Progenitor cell of endocrine pancreas (in vitro differentiated cells): Measurements from ENCODE around the gene SLC9A9. TPM values are rescaled to one million over a fixed set of nuclear protein-coding genes. Genes with fewer than 3 reads are reported as not detected.

Experiments
- DNase-seq: peaks from one replicate; pipeline ENCODE4 v3.0.0; 2021; ENCODE audit warnings: low spot score; ENCODE audit not compliant: unreplicated experiment
- H3K27ac Mint-ChIP-seq: 2 replicates; pipeline ENCODE4 v1.8.0; 2021; ENCODE audit warnings: mild to moderate bottlenecking, moderate library complexity, mixed read lengths
- H3K27me3 Mint-ChIP-seq: 2 replicates; pipeline ENCODE4 v1.8.0; 2021; ENCODE audit warnings: mixed read lengths
- H3K36me3 Mint-ChIP-seq: 2 replicates; pipeline ENCODE4 v1.8.0; 2022; ENCODE audit warnings: mixed read lengths; ENCODE audit not compliant: insufficient read depth
- H3K4me1 Mint-ChIP-seq: 2 replicates; pipeline ENCODE4 v1.8.0; 2021; ENCODE audit warnings: low read depth, mixed read lengths
- H3K4me3 Mint-ChIP-seq: 2 replicates; pipeline ENCODE4 v1.8.0; 2021; ENCODE audit warnings: low read depth, mild to moderate bottlenecking, moderate library complexity, mixed read lengths
- H3K9me3 Mint-ChIP-seq: 2 replicates; pipeline ENCODE4 v1.8.0; 2021; ENCODE audit warnings: low read depth, mixed read lengths
- total RNA-seq: library from RNA; stranded (reverse); gene quantifications from 2 replicates; pipeline ENCODE4 v1.2.1, GENCODE V29; 2021
- TF ChIP-seq, protein P1 (sequence below): fragments of 200-600 bp; sonication (generic); IDR thresholded peaks from one replicate; pipeline ENCODE4 v1.5.0; 2021; ENCODE audit warnings: antibody characterized with exemption, mild to moderate bottlenecking; ENCODE audit not compliant: unreplicated experiment

The SLC9A9 gene
- total RNA-seq, 1 donor from 2014 or later = 0.17 TPM

DNA sequence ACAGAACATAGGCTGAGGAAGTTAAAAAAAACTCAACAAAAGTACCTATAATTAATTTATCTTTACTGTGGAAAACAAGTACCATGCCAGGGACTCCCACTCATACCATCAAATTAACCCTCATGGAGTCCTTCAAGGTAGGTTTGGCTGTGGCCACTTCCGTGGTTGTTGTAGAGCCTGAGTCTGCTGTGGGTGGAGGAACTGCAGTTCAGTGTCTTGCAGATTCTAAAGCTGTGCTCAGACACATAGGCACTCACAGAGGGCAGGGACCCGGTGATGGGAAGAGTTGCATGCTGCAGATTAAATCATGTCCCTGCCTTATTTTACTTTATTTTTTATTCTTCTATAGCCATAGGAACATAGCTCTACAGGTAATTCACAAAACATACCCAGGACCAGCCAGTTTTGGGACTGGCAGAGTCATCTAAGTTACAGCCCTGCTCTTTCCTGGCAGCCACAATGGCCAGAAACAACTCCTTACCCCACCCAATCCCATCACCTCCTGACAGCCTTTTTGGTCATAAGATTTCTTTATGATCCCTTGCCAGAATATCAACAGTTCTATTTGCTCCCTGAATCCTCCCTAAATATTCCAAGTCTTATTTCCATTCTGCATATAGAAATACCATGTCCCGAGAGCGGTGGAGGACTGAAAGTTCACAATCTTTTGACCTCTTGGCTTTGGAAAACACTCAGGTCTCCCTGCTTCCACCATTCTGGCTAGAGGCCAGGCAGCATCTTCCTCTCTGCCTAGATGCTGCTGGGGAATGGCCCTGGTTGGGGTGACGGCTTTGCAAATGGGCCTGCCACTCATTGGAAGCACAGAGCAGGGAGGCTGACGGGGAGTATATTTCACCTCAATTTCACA, 535.0 kb downstream of the SLC9A9 start:
- Mint-ChIP-seq H3K9me3 (no peaks in the 10 kb centered on the region), H3K27ac (no peak overlapping the region), H3K27me3 (peaks cover 12% of the 10 kb centered on the region), H3K4me3 (no peak overlapping the region), H3K4me1 (no peaks in the 10 kb centered on the region), H3K36me3 (no peaks in the 10 kb centered on the region)
- DNase-seq = no peak
- TF ChIP-seq, protein P1, sequence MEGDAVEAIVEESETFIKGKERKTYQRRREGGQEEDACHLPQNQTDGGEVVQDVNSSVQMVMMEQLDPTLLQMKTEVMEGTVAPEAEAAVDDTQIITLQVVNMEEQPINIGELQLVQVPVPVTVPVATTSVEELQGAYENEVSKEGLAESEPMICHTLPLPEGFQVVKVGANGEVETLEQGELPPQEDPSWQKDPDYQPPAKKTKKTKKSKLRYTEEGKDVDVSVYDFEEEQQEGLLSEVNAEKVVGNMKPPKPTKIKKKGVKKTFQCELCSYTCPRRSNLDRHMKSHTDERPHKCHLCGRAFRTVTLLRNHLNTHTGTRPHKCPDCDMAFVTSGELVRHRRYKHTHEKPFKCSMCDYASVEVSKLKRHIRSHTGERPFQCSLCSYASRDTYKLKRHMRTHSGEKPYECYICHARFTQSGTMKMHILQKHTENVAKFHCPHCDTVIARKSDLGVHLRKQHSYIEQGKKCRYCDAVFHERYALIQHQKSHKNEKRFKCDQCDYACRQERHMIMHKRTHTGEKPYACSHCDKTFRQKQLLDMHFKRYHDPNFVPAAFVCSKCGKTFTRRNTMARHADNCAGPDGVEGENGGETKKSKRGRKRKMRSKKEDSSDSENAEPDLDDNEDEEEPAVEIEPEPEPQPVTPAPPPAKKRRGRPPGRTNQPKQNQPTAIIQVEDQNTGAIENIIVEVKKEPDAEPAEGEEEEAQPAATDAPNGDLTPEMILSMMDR = no peak

DNA sequence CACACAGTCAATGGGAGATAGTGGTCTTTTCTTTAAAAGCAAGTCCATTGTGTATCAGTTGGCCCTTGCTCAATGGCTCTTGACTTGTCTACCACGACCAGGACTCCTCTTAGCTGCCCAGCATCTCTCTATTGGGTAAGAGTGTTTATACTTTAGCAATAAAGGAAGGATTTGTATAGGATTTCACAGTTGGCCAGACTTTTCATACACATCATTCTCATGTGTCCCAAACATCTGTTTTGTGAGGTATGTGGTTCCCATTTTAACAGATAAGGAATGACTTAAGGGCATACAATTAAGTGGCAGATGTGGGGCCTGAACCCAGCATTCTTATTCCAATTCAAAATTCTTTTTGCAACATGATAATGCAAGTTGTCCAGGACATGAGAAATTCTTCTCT, 537.2 kb downstream of the SLC9A9 start:
- no peak for DNase-seq
- peaks cover 9% of the 10 kb centered on the region for H3K27me3 Mint-ChIP-seq
- no peak overlapping the region for H3K4me3 Mint-ChIP-seq

GRCh38 chr3:143309705-143310104, 538.6 kb downstream of the SLC9A9 start:
- Mint-ChIP-seq H3K36me3 (no peaks in the 10 kb centered on the region), H3K4me1 (peaks cover 5% of the 10 kb centered on the region)
- DNase-seq = no peak

More for the DNA sequence above, 537.2 kb downstream of the SLC9A9 start:
- no peaks in the 10 kb centered on the region for H3K36me3 Mint-ChIP-seq
- peaks cover 5% of the 10 kb centered on the region for H3K4me1 Mint-ChIP-seq
- TF ChIP-seq, protein P1 = no peak
- no peak overlapping the region for H3K27ac Mint-ChIP-seq
- H3K9me3 Mint-ChIP-seq = no peaks in the 10 kb centered on the region

GRCh38 chr3:143307613-143308183, 540.6 kb downstream of the SLC9A9 start:
- Mint-ChIP-seq H3K36me3 (no peaks in the 10 kb centered on the region), H3K9me3 (no peaks in the 10 kb centered on the region), H3K4me3 (no peak overlapping the region), H3K27ac (no peak overlapping the region), H3K27me3 (peaks cover 6% of the 10 kb centered on the region), H3K4me1 (peaks cover 5% of the 10 kb centered on the region)
- no peak for DNase-seq
- TF ChIP-seq, protein P1 = no peak

More at GRCh38 chr3:143309705-143310104, 538.6 kb downstream of the SLC9A9 start:
- Mint-ChIP-seq H3K27ac (no peak overlapping the region), H3K4me3 (no peak overlapping the region), H3K9me3 (no peaks in the 10 kb centered on the region), H3K27me3 (no peaks in the 10 kb centered on the region)
- TF ChIP-seq, protein P1 = no peak

- no peak for DNase-seq
- no peak overlapping the region for H3K27ac Mint-ChIP-seq
- H3K27me3 Mint-ChIP-seq = peaks cover 12% of the 10 kb centered on the region
- TF ChIP-seq, protein P1 = no peak
- H3K9me3 Mint-ChIP-seq = no peaks in the 10 kb centered on the region
- no peak overlapping the region for H3K4me3 Mint-ChIP-seq
- peaks cover 5% of the 10 kb centered on the region for H3K4me1 Mint-ChIP-seq
- no peaks in the 10 kb centered on the region for H3K36me3 Mint-ChIP-seq
Measured at GRCh38 chr3:143306407-143306806, 541.9 kb downstream of the SLC9A9 start.
